Limb (tissue), 2 donors: ENCODE data around the gene UNC13C.
"Not testable (repeated sequence)": the region's sequence is repeated elsewhere in the genome, so short reads cannot be mapped to it uniquely, and the experiment has no call there.

Experiments
- DNase-seq, 2 donors: peaks; one replicate each; pipeline ENCODE4 v3.0.0-alpha.2; 2016; ENCODE audit errors: extremely low spot score in 2 of 2

UNC13C gene

GRCh38 chr15:53978253-53978906, at the start of gene UNC13C:
UNC13C (plus strand) TSS chr15:53978441; CDS start chr15:54012904, 34,463 bp downstream.
- DNase-seq, result peak in 1 of 2 donors; percentile 72

DNA sequence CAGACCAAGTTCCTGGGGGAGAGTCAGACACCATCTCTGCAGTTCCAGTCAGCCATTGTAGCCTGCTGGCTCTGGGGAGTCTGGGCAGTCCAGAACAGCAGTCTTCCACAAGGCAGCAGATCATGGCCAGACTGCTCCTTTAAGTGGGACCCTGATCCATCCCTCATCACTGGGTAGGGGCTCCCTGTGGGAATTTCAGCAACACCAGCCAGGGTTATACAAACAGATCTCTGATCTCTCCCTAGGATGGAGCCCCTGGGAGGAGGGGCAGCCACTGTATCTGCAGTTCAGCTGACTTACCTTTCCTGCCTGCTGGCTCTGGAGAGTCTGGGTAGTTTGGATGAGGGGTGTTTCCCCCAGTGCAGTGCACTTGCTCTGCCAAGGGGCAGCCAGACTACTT, 42.1 kb upstream of the UNC13C start:
- no peak for DNase-seq

- DNase-seq, result not testable (repeated sequence)
These were observed 40.6 kb upstream of the UNC13C start for GRCh38 chr15:53937632-53938031.

DNA sequence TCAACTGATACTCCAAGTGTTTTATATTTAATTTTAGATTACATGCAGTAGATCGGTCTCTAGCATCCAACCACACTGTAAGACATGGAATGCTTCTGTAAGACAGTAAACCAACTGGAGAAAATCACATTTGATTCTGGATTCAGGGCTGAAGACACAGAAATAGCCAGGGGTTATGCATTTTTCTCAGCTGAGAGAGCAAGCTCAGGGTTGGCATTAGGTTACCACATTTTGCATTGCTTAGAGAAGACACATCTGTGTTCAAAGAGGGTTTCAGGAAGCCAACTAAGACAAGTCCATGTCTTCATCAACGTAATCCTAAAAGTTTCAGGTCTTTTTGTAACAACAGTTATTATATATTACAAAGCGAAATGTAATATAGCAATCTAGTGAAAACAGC, 27.7 kb upstream of the UNC13C start:
- no peak for DNase-seq

DNA sequence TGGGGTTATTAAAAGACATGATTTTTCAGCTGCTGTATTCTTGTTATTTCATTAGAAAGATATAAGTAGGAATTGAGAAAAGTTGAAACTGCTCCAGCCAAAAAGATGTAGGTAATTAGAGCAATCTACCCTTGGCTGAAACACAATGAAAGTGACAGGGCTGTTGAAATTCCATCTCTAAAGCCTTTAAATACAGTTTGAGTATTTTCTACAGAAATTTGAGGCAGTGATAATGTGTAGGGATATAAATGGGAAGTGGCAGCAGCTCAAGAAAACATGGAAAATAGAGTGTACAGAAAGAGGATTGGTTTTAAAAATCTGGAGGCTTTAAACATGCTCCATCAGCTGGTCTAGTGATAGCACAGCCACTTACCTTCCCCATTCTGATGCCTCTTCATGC, 22.8 kb upstream of the UNC13C start:
- no peak for DNase-seq

GRCh38 chr15:53962646-53963561, 15.3 kb upstream of the UNC13C start:
- peak in 1 of 2 donors; percentile 44 for DNase-seq

GRCh38 chr15:53963801-53964200, 14.4 kb upstream of the UNC13C start:
- no peak for DNase-seq

DNA sequence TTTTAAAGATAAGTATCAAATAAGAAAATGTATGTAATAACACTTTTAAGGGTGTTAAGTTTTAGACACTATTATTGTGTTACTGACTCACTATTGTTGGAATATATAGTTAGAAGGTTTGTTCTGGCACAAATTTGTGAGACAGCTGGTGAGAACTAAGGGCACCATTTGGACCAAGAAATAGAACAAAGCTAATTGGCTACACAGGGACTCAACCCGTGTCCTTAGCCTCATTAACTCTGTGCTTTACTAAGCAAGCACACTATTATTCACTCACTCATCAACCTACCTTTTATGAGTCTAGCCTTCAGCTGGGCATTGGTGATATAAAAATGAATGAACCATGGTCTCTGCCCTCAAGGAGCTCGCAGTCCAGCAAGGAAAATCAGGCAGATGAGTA, 4.1 kb upstream of the UNC13C start:
- DNase-seq, result no peak

GRCh38 chr15:53974813-53975212, 3.4 kb upstream of the UNC13C start:
- DNase-seq, result no peak

DNA sequence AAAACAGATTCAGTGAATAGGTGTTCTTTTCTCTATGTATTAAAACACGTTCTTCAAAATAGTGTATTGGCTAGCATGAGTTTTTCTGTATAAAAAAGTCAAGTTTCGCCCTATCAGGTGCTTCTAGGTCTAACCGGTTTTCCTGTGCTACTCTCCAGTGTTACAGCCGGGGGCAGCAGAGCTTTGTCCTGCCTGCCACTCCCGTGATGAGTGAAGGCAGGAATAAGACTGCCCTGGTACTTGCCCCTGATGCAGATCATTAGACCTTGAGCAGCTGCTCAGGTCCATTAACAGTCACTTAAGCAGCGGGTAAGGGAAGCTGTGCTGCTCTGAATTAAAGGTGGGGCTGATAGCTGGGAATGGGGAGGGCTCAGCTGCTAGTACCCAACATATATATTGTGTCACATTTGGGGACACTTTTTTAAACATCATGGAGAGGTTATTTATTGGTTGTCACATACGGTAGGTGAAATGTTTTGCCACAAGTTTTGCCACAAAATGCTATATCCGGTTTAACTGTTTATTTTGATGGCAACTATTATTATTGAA, 1.3 kb upstream of the UNC13C start:
- DNase-seq, result peak; percentile 32 to 55

- no peak for DNase-seq
These were observed 979 bp downstream of the UNC13C start for GRCh38 chr15:53979051-53979788.

- no peak for DNase-seq
These were observed 1.8 kb downstream of the UNC13C start for GRCh38 chr15:53980021-53980420.

GRCh38 chr15:53982071-53982680, 3.9 kb downstream of the UNC13C start:
- DNase-seq, result no peak

DNA sequence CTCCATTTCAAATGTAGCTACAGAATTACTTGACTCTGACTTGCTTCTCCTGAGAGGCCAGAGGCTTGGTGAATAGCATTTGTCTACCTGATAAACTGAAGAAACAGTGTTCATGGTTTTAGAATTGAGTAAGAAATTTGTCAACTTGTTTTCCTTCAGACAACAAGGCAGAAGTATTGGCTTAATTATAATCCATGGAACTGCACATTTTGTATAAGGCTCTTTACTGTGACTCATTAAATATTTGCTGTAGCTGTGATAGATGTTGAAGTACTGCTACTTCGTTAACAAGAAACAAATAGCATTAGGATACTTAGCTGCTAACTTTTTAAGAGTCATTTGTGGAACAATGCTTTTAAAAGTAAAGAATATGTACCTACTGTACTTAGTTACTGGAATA, 4.6 kb downstream of the UNC13C start:
- no peak for DNase-seq

- no peak for DNase-seq
These were observed 6.0 kb downstream of the UNC13C start for GRCh38 chr15:53984221-53984620.

GRCh38 chr15:53985562-53985961, 7.3 kb downstream of the UNC13C start:
- DNase-seq, result no peak

- DNase-seq, result no peak
These were observed 9.2 kb downstream of the UNC13C start for GRCh38 chr15:53987480-53987879.

DNA sequence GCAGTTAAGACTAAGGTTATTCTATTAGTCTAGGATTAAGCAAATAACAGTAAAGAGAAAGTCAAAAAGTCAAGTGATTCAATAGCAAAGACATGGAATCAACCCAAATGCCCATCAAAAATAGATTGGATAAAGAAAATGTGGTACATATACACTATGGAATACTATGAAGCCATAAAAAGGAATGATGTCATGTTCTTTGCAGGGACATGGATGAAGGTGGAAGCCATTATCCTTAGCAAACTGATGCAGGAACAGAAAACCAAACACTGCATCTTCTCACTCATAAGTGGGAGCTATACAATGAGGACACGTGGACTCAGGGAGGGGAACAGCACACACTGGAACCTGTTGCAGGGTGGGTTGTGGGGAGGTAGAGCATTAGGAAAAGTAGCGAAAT, 29.0 kb downstream of the UNC13C start:
- DNase-seq, result no peak

DNA sequence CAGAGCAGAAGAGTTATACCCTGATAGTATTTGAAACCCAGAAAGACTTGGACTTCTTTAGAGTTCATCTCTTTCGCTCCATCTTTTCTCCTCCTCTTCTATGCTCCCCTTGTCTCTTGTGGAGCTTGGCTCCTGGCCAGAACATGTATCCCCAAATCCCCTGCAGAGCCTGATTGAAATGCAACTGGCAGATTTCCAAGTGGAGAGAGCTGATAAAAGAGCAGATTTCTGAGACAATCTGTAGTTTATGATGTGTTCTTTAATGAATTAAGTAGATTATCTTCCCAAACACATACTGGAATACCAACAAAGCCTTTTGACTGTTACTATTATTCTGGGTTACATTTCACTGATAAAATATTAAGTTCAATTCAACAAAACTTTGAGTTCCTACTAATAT, 33.4 kb downstream of the UNC13C start:
- no peak for DNase-seq

- no peak for DNase-seq
These were observed 35.9 kb downstream of the UNC13C start for GRCh38 chr15:54014067-54014655.

DNA sequence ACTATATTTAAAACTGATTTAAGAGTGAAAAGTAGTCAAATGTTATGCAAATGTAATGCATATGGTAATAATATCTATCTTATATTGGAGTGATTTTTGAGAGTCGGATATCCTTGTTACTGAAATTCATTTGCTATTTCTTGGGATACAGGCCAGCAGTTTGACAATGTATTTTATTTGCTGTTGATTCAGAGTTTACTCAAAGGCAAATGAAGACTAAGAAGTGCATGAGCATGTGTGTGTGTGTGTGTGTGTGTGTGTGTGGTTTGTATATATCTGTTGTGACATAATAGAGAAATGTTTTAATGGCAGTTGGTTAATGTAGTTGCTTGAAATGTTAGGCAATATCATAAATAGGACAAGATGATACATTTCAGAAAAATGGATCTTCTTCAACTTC, 39.0 kb downstream of the UNC13C start:
- DNase-seq, result no peak
